ENCODE measurements around the gene TMEM131. TPM values are rescaled to one million over a fixed set of nuclear protein-coding genes. Genes with fewer than 3 reads are reported as not detected.

Gene TMEM131
- total RNA-seq, 1 experiment from 2014 or later: 9.7 TPM

GRCh38 chr2:97760480-97761049 is 235.2 kb downstream of the TMEM131 start:
- no peak for DNase-seq (ENCODE audit: low spot score)

DNA sequence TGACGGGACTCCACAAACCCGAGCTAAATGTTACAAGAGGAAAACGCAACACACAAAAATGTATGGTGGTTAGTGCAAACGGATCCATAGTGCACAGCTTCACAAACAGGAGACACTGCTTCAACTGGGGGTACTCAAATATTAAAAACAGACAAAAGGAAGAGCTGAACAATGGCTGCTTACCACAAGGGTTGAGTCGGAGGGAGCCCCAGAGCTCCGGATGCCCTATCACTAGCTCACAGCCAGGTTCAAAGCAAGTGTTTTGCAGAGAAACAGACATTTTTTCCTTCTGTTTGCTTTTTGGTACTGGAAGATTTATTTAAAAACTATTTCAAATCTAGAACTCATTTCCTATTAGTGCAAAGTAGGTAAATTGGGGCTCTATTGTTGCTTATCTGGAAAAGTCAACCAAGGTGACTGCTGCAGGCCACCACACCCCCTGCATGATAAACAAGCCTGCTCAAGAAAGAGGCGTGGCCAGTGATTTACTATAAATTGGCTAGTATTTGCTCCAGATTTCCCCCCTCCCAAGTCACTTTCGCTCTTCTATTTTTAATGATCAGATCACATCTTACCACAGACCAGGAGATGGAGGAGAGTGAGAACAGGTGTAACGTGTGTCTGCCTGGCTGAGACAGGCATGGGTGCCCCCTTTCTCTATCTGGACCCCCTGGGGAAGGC is 235.9 kb downstream of the TMEM131 start:
- no peak for DNase-seq (ENCODE audit: low spot score)

DNA sequence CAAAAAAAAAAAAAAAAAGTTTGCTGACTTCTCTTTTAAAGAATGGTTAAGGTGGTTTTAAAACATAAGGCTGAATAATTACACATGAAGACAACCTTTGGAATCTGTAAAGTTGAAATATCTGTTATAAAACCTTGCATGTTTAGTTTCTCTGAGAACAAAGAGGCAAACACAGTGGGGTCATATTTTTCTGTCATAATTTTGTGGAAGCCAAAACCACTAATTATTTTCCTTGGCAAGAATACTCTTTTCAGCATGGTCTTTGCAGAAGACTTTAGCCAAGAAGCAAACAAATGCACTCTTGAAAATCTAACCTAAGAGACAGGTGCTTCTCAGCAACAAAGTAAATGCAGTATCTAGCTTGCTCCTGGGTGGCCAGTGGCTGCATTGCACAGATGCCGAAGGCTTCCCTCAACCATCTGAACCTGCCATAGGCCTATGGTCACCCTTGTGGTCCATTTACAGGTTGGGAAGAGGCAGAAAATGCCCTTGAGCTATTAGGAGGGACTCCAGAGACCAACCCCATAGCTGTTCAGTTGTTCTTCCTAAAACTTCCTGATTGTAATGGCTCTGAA is 237.5 kb downstream of the TMEM131 start:
- no peak for DNase-seq (ENCODE audit: low spot score)

- no peak for DNase-seq (ENCODE audit: low spot score)
These were observed 238.7 kb downstream of the TMEM131 start for GRCh38 chr2:97757062-97757461.

DNA sequence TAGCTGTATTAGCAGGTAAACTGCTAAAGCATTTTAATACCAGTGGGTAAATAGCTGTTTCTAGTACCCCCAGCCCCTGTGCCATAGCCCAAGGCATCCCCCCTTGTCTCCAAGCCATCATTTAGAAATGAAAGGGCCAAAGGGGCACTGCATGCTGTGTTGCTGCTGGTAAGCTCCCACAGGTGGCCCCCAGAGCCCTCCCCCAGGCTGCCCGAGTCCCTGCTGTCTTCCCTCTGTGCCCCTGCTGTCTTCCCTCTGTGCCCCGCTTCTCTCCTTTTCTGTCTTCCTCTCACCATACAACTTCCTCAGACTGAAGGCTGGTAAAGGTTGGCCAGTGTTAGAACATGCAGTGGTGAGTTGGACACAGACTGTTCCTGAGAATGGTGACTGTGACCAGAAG is 240.3 kb downstream of the TMEM131 start:
- no peak for DNase-seq (ENCODE audit: low spot score)

DNA sequence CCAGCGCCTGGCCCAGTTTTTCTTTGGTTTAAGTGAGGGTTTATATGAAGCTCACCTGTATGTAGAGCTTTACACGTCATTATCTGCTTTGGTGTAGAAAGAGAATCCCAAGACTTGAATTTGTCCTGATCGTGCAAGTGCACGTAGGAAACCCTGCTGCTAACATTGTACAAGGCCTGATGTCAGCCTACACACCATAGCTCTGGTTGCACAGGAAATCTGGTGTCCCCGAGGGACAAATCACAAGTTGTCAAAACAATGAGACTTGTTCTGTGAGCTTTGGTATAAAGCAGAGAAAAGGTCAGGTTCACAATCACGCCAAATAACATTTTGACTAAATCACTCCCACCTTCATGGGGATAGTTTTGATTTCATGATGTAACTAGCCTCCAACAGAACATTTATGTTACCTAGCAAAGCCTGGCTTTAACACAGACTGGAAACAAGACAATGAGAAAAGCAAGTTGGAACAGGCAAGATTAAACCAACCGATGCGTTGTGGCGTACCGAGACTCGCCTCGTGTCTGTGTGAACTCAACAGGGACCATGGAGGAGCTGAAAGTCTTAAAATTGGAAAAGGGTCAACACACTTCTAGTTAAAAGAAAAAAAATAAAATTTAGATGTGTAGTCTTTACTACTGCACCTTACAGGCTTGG is 240.9 kb downstream of the TMEM131 start:
- DNase-seq (ENCODE audit: low spot score): no peak

DNA sequence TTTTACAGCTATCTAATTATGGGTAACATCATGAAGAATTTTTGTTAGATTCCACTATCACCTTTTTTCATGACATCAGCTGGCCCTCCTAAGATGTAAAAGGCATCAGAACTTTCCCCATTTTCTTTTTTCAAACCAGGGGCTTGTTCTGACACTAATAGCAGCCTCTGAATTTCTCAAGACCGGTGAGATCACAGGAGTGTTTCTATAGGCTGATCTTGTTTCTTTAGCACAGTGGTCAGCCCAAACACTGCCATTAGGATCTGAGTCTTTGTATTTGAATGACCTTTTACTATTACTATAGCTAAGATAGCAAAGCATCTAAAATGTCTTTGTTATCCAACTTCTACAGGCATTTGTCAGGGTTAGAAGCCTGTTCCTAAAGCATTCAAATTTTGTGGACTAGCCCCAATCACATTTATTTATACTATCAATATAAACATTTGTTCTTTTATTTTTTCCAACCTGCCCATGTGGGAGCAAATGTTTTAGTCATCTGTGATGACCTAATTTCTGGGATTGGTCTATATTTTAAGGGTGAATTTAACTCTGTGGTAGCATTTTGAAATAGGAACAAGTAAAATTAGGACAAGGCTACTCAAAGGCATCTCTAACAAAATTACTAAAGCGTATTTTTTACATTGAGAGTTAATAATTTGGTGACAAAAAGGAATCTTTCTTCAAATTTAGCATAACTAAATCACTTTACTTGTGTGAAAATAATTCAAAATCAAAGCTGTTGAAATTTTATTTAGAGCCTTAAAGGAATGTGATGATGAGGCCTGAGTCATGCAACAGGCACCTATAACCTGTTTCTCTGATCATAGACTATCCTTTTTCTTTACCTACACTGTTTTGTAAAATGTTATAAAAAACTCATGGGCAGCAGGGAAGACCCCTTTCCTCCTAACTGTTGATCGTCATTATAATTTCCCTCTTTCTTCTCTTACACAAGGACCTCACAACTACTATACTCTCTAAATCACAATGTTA is 243.1 kb downstream of the TMEM131 start:
- DNase-seq (ENCODE audit: low spot score): no peak

DNA sequence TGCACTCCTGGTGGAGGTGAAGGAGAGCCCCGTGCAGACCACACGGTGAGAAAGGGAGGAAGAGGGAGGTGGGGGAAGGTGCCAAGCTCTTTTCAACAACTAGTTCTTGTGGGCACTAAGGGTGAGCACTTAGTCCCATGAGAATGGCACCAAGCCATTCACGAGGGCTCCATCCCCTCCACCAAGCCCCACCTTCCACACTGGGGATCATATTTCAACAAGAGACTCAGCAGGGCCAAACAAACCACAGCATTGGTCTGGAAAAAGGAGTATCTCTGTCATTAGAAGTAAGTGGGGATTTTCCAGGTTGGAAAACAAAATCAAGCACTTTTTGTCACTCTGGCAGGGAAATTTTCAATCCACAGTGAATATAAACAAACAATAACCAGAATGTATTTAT is 244.0 kb downstream of the TMEM131 start:
- DNase-seq (ENCODE audit: low spot score): peak; percentile 53

DNA sequence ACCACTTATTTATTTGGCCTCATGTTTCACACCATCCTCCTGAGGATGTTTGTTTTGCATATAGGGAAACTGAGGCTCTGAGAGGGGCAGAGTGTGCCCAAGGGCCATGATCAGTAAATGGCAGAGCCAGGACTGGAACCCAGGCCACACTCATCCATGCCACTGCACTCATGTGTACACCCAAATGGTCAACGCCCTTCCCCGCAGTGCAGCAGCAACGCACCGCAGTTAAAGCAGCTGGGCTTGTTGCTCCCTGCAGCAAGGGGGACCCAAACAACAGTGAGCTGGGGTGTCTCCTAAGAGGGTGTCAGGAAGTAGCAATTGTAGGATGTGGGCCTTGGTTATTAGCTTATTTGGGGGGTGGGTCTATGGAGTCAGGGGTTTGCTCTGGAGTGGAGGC is 245.7 kb downstream of the TMEM131 start:
- DNase-seq (ENCODE audit: low spot score): no peak

DNA sequence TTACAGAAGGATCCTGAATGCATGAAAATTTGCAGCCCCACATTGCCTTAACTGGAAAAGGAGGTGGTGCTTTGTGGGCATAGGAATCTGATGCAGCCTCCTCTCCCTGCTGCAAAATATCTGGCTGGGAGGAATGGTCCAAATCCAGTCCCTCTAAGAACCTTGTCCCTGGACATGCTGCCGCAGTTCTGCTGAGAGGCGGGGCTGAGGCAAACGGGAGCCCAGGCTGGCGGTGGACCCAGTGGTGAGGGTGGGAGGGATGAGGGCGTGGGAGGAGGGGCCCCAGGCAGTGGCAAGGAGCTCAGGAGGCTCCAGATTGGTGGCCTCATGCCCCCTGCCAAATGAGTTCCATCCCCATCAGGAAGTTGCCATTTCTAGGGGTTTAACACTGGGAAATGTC is 246.2 kb downstream of the TMEM131 start:
- no peak for DNase-seq (ENCODE audit: low spot score)

DNA sequence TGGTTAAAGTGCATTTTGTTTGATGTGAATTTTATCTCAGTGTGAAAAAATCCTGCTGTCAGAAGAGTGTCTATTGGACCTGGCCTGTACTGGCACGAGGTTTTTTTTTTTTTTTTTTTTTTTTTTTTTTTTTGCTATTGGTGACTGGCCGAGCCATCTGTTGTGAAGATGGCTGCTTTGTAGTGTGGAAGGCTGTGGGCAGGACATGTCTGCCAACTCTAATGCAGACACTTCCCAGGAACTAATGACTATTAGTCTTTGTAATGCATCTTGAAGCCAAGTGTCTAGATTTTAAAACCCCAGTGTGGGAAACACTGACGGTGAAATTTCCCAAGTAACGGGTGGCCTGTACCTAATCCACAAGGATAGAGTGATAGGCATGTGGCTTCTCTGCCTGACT is 248.0 kb downstream of the TMEM131 start:
- DNase-seq (ENCODE audit: low spot score): no peak

DNA sequence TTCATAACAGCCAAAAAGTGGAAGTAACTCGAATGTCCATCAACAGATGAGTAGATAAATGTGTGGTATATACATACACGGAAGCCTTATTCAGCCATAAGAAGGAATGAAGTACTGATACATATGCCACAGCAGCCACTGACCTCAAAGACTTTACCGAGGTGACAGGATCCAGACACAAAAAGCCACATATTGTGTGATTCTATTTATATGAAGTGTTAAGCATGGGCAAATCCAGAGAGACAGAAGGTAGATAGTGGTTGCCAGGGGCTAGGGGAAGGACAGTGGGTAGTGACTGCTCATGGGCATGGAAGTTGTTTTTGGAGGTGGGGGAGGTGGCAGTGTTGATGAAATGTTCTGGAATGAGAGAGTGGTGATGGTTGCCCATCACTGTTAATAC is 248.5 kb downstream of the TMEM131 start:
- no peak for DNase-seq (ENCODE audit: low spot score)

GRCh38 chr2:97745474-97746174 is 250.1 kb downstream of the TMEM131 start:
- no peak for DNase-seq (ENCODE audit: low spot score)

DNA sequence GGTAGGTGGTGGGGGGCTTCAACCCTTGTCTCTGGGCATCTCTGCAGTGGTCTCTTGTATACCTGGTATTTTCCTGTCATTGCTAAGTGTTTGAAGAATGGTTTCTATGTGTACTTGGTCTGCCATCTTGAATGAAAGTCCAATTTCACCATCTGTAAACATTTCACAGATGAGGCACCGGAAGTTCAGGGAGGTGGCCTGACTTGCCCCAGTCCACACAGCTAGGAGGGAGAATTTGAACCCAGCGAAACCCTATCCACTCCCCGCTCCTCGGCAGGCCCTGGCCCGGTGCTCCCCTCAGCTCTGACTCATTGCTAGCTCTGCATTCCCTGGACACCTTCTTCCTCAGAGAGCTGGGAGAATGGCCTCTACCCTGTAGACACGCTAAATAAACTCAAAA is 251.8 kb downstream of the TMEM131 start:
- DNase-seq (ENCODE audit: low spot score): no peak

DNA sequence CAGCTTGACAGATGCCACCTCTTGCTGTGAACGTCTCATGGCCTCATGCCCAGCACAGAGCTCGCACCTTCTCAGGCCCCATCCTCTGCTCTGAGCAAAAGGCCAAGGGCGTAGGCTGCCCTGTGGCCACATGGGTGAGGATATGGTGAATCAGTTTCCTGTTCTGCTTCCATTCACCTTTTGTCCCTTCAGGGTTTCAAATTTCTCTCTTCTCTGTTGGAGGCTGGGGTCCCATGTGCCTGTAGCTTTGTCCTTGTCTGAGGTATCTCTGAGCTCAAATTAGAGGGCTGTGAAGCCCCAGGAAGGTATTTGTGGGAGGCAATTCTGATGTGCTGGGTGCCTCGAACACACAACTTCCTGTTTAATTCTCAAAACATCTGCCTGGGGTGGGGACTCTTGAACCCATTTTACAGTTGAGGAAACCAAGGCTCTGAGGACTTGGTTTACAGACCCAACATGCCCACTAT is 253.3 kb downstream of the TMEM131 start:
- no peak for DNase-seq (ENCODE audit: low spot score)

DNA sequence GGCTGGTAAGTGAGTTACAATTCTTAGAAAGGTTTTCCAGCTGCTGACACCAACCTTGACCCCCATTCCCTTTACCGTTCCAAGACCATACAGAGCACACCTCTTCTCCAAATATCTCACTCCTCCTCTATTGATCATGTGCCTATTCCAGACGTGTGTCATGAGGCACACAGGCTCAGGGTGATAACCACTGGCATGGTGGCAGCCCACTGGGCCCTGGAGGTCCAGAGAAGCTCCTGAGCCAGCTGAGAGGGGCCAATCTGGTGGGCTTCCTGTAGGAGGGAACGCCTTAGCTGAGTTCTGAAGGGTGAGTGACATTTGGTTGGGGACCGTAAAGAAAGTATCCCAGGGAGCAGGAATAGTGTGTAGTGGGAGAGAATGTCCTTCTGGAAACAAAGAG is 254.1 kb downstream of the TMEM131 start:
- DNase-seq (ENCODE audit: low spot score): no peak

- DNase-seq (ENCODE audit: low spot score): no peak
These were observed 254.5 kb downstream of the TMEM131 start for GRCh38 chr2:97741251-97741650.

DNA sequence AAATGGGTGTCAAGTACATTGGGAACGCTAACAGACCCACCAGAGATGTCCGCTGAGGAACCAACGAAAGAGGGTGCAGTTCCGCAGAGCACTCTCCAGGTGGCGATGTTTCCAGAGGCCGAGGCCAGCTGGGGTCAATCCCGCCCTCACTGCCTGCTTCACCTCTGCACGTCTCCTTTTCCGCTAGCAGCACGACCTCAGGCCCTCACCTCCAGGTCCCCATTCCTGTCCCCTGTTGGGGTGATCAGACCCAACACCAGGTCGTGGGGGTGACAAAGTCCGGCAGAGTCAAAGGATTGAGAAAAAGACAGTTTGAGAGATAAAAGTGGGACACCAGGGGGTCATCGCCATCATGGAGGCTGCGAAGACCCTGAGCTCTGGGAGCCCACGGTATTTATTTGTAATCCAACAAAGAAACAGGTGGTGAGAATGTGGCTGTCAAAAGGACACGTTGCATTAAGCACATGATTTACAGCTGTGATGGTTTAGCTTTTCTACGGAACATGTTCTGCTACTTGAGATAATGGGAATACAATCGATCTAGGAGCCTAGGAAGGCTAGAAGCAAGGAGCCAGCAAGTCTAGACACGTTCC is 255.1 kb downstream of the TMEM131 start:
- peak; percentile 23 for DNase-seq (ENCODE audit: low spot score)

DNA sequence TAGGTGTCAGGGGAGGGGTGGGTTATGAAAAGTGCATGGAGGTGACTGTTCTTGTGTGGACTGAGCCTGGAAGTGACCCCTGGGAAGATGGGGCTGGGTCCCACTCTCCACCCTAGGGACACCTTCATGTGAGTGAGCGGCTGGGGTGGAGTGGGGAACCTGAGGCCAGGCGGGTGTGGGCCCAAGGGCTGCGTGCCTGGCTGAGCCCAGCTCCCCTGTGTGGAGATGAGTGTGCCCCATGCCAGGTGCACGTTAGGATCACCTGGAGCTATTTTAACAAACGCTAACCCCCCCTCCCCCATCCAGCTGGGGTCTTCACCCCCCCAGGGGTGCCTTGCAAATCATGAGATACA is 255.9 kb downstream of the TMEM131 start:
- DNase-seq (ENCODE audit: low spot score): no peak

- no peak for DNase-seq (ENCODE audit: low spot score)
These were observed 256.5 kb downstream of the TMEM131 start for GRCh38 chr2:97739020-97739892.

All from H4 (cell line).